ENCODE measurements around the gene TRNT1. TPM values are rescaled to one million over a fixed set of nuclear protein-coding genes. Genes with fewer than 3 reads are reported as not detected.
A peak's percentile ranks its signal among the peaks of the same experiment; 100 is the strongest.

Gene TRNT1
- total RNA-seq, 3 donors from 2014 or later (not counting 1 experiment from before 2014, with no cell fraction given), result 33.3 to 41.9 (median 36.6) TPM

DNA sequence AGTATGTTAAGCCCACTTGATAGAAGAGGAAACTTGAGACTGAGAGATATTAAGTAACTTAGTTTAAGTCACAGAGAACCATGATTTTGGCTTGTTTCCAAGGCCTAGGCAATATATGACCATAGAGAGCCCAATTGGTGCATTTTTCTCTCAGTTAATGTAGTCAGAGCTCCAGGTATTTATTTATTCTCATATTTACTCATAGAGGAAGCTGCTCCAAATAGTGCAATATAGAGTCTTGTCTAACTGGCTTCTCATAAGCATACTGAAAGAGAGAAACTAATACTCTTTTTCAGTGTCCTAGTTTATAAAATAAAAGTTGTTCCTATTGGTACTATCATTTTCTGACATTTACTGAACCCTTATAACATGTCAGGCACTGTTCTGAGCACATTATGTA is 15.2 kb downstream of the TRNT1 start:
- TF ChIP-seq, protein P1, sequence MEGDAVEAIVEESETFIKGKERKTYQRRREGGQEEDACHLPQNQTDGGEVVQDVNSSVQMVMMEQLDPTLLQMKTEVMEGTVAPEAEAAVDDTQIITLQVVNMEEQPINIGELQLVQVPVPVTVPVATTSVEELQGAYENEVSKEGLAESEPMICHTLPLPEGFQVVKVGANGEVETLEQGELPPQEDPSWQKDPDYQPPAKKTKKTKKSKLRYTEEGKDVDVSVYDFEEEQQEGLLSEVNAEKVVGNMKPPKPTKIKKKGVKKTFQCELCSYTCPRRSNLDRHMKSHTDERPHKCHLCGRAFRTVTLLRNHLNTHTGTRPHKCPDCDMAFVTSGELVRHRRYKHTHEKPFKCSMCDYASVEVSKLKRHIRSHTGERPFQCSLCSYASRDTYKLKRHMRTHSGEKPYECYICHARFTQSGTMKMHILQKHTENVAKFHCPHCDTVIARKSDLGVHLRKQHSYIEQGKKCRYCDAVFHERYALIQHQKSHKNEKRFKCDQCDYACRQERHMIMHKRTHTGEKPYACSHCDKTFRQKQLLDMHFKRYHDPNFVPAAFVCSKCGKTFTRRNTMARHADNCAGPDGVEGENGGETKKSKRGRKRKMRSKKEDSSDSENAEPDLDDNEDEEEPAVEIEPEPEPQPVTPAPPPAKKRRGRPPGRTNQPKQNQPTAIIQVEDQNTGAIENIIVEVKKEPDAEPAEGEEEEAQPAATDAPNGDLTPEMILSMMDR (IDR thresholded peaks at IDR 0.05), result no peak
- Mint-ChIP-seq H3K36me3 (peaks cover 36% of the 10 kb centered on the region), H3K27me3 (ENCODE audit: low read depth in 2 of 2) (no peaks in the 10 kb centered on the region), H3K27ac (peak overlapping the region; percentile 60 to 65), H3K9me3 (no peaks in the 10 kb centered on the region), H3K4me3 (no peak overlapping the region), H3K4me1 (peaks cover 17% of the 10 kb centered on the region in 2 donors)
- Histone ChIP-seq H3K36me3 (ENCODE audit: control insufficient read depth, insufficient read depth, low read length) (peaks cover 86% of the 10 kb centered on the region), H3K27ac (ENCODE audit: low read length) (no peak overlapping the region), H3K27me3 (ENCODE audit: control insufficient read depth, insufficient read depth, low read length) (no peaks in the 10 kb centered on the region), H3K4me3 (ENCODE audit: low read length) (no peak overlapping the region), H3K9me3 (ENCODE audit: control insufficient read depth, insufficient read depth, low read length) (no peaks in the 10 kb centered on the region), H3K4me1 (ENCODE audit: control insufficient read depth, insufficient read depth, low read length) (no peaks in the 10 kb centered on the region)
- intact Hi-C loops (cut with micrococcal nuclease), result no loop called here
- DNase-seq, result no peak
- ATAC-seq, result no peak

DNA sequence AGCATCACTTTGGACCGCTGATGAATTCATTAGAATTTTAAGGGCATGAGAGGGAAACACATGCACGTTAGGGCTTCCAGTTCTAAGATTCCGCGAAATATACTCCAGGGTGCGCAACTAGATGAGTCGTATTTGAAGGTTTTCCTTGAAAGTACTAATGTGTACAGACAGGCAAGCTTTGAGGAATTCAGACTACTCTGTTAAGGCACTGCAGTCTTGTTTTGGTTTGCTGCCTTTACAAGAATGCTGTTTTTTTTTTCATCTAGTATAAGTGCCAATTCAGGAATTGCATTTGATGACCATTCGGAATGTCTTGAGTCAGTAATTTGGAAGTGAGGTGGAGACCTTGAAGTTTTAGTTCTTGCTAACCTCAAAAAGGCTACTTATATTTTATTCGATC is 19.1 kb downstream of the TRNT1 start:
- ATAC-seq (no peak), DNase-seq (no peak)
- no peaks in the 10 kb centered on the region for H3K27me3 Mint-ChIP-seq (ENCODE audit: low read depth in 2 of 2)
- Histone ChIP-seq H3K27ac (ENCODE audit: low read length) (no peak overlapping the region), H3K4me3 (ENCODE audit: low read length) (no peak overlapping the region), H3K27me3 (ENCODE audit: control insufficient read depth, insufficient read depth, low read length) (no peaks in the 10 kb centered on the region), H3K4me1 (ENCODE audit: control insufficient read depth, insufficient read depth, low read length) (no peaks in the 10 kb centered on the region), H3K9me3 (ENCODE audit: control insufficient read depth, insufficient read depth, low read length) (no peaks in the 10 kb centered on the region), H3K36me3 (ENCODE audit: control insufficient read depth, insufficient read depth, low read length) (peaks cover 93% of the 10 kb centered on the region)
- H3K36me3 Mint-ChIP-seq, result peaks cover 24% of the 10 kb centered on the region
- peak overlapping the region; percentile 70 to 78 for H3K27ac Mint-ChIP-seq
- H3K9me3 Mint-ChIP-seq, result no peaks in the 10 kb centered on the region
- TF ChIP-seq, protein P1 (IDR thresholded peaks at IDR 0.05), result no peak
- 97% methylated on average over 7 of the region's 8 CpGs for WGBS (ENCODE audit: insufficient coverage)
- no peak overlapping the region for H3K4me3 Mint-ChIP-seq
- peaks cover 15 to 16% of the 10 kb centered on the region in 2 donors for H3K4me1 Mint-ChIP-seq
- intact Hi-C loops (cut with micrococcal nuclease), result no loop called here

DNA sequence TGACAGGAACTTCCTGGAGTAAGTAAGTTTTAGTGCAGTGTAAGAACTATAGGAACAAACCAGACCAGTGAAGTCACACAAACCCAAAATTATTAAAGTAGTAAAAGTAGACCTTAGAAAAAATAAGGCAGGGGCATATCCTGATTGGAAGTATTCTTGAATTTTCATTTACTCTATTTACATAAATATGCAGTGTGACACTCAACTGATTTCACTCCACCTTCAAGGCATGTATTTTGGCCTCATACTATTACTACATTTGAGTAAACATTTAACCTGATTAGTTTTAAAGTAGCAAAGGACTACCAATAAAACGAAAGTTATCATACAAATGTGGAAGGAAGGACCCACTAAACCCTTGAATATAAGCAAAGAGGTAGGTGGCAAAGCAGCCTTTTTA is 22.8 kb downstream of the TRNT1 start:
- Histone ChIP-seq H3K4me3 (ENCODE audit: low read length) (no peak overlapping the region), H3K27me3 (ENCODE audit: control insufficient read depth, insufficient read depth, low read length) (no peaks in the 10 kb centered on the region), H3K36me3 (ENCODE audit: control insufficient read depth, insufficient read depth, low read length) (peaks cover 94% of the 10 kb centered on the region), H3K27ac (ENCODE audit: low read length) (no peak overlapping the region), H3K4me1 (ENCODE audit: control insufficient read depth, insufficient read depth, low read length) (no peaks in the 10 kb centered on the region), H3K9me3 (ENCODE audit: control insufficient read depth, insufficient read depth, low read length) (no peaks in the 10 kb centered on the region)
- no peak overlapping the region for H3K4me3 Mint-ChIP-seq
- intact Hi-C loops (cut with micrococcal nuclease), result no loop called here
- ATAC-seq (no peak), DNase-seq (no peak)
- no peaks in the 10 kb centered on the region for H3K9me3 Mint-ChIP-seq
- no peaks in the 10 kb centered on the region for H3K27me3 Mint-ChIP-seq (ENCODE audit: low read depth in 2 of 2)
- peaks cover 36% of the 10 kb centered on the region for H3K36me3 Mint-ChIP-seq
- peak overlapping the region; percentile 57 to 81 for H3K27ac Mint-ChIP-seq
- TF ChIP-seq, protein P1 (IDR thresholded peaks at IDR 0.05), result no peak
- 100% methylated on average over 1 of the region's 1 CpG for WGBS (ENCODE audit: insufficient coverage)
- H3K4me1 Mint-ChIP-seq, result peaks cover 22 to 30% of the 10 kb centered on the region in 2 donors

DNA sequence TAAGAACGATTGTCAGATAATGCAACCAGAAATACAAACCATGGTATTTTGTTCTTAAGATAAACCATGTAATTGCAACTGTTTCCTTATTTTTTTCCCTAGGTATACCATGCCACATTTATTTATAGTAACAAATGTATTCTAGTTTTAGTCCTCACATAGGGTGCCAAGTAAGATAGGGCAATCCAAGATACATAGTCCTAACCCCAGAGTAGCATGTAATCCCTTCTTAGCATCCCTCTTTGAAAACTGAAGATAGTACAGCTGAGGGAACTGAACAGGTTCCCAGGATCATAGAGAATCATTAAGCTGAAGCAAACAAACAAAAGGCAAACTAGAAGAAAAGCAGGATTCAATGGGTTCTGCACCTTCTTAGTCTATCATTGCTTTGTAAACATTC is 24.8 kb downstream of the TRNT1 start:
- no peaks in the 10 kb centered on the region for H3K27me3 ChIP-seq (ENCODE audit: control insufficient read depth, insufficient read depth, low read length)
- H3K9me3 Mint-ChIP-seq, result no peaks in the 10 kb centered on the region
- H3K4me1 ChIP-seq (ENCODE audit: control insufficient read depth, insufficient read depth, low read length), result no peaks in the 10 kb centered on the region
- H3K4me3 ChIP-seq (ENCODE audit: low read length), result no peak overlapping the region
- peaks cover 94% of the 10 kb centered on the region for H3K36me3 ChIP-seq (ENCODE audit: control insufficient read depth, insufficient read depth, low read length)
- no peak for ATAC-seq
- no peak for DNase-seq
- H3K36me3 Mint-ChIP-seq, result peaks cover 26% of the 10 kb centered on the region
- TF ChIP-seq, protein P1 (IDR thresholded peaks at IDR 0.05), result no peak
- intact Hi-C loops (cut with micrococcal nuclease), result no loop called here
- peak overlapping the region; percentile 38 to 48 for H3K27ac Mint-ChIP-seq
- H3K27ac ChIP-seq (ENCODE audit: low read length), result no peak overlapping the region
- peaks cover 23 to 33% of the 10 kb centered on the region in 2 donors for H3K4me1 Mint-ChIP-seq
- WGBS (ENCODE audit: insufficient coverage), result no CpG with 5 or more reads among the region's 1 CpG
- no peaks in the 10 kb centered on the region for H3K9me3 ChIP-seq (ENCODE audit: control insufficient read depth, insufficient read depth, low read length)
- H3K4me3 Mint-ChIP-seq, result no peak overlapping the region
- H3K27me3 Mint-ChIP-seq (ENCODE audit: low read depth in 2 of 2), result no peaks in the 10 kb centered on the region

Measured in natural killer cell (primary cell).